Measurements from ENCODE around the gene RGS14.

Gene RGS14

DNA sequence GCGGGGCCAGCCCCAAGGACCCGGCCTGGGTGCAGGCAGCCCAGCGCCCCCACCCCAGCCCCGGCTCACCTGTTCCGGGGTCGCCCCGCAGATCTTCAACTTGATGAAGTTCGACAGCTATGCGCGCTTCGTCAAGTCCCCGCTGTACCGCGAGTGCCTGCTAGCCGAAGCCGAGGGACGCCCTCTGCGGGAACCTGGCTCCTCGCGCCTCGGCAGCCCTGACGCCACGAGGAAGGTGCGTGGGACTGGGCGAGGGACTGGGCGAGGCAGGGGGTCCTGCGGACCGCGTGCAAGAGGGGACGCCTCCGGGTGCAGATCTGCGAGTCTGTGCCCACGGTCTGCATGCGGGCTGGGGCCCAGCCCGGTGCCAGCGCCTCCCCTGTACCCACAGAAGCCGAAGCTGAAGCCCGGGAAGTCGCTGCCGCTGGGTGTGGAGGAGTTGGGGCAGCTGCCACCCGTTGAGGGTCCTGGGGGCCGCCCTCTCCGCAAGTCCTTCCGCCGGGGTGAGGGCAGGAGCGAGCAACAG is 9.7 kb downstream of the RGS14 start:
- peak overlapping the region; percentile 84 for H3K27ac ChIP-seq
- no peak for TF ChIP-seq ZFX (IDR thresholded peaks at IDR 0.05)
- TF ChIP-seq, protein P1, sequence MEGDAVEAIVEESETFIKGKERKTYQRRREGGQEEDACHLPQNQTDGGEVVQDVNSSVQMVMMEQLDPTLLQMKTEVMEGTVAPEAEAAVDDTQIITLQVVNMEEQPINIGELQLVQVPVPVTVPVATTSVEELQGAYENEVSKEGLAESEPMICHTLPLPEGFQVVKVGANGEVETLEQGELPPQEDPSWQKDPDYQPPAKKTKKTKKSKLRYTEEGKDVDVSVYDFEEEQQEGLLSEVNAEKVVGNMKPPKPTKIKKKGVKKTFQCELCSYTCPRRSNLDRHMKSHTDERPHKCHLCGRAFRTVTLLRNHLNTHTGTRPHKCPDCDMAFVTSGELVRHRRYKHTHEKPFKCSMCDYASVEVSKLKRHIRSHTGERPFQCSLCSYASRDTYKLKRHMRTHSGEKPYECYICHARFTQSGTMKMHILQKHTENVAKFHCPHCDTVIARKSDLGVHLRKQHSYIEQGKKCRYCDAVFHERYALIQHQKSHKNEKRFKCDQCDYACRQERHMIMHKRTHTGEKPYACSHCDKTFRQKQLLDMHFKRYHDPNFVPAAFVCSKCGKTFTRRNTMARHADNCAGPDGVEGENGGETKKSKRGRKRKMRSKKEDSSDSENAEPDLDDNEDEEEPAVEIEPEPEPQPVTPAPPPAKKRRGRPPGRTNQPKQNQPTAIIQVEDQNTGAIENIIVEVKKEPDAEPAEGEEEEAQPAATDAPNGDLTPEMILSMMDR (conservative IDR thresholded peaks at IDR 0.05), result no peak

DNA sequence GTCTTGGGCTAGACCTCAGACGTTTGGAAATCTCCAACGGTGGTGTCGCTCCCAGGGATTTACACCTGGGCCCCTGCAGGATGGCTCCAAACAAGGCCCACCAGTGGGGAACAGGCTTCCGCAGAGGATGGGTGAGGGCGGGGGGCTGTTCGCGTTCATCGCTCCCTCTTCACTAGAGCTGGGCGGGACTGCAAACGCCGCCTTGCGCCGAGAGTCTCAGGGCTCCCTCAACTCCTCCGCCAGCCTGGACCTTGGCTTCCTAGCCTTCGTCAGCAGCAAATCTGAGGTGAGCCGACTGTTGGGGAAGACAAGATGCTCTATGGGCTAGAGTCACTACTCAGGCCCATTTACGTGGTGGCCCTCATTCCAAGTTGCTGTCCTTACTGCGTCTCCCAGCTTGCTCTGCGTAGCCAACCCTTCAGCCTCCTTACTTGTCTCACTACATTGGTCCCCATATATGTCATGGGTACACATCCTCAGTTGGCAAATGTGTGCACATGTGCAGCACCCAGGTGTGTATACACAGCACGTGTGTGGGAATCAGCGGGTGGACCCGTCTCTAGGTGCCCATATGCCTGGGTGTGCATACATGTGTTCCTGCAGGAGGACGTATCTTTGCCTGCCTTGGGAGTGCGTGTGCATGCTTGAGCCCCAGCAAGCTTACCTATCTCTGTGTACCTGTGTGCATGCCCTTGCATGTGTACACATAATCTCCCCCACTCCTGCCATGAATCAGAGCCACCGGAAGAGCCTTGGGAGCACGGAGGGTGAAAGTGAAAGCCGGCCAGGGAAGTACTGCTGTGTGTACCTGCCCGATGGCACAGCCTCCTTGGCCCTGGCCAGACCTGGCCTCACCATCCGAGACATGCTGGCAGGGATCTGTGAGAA is 10.5 kb downstream of the RGS14 start:
- TF ChIP-seq, protein P1 (conservative IDR thresholded peaks at IDR 0.05), result no peak
- no peak for TF ChIP-seq ZFX (IDR thresholded peaks at IDR 0.05)
- peak overlapping the region; percentile 84 for H3K27ac ChIP-seq

DNA sequence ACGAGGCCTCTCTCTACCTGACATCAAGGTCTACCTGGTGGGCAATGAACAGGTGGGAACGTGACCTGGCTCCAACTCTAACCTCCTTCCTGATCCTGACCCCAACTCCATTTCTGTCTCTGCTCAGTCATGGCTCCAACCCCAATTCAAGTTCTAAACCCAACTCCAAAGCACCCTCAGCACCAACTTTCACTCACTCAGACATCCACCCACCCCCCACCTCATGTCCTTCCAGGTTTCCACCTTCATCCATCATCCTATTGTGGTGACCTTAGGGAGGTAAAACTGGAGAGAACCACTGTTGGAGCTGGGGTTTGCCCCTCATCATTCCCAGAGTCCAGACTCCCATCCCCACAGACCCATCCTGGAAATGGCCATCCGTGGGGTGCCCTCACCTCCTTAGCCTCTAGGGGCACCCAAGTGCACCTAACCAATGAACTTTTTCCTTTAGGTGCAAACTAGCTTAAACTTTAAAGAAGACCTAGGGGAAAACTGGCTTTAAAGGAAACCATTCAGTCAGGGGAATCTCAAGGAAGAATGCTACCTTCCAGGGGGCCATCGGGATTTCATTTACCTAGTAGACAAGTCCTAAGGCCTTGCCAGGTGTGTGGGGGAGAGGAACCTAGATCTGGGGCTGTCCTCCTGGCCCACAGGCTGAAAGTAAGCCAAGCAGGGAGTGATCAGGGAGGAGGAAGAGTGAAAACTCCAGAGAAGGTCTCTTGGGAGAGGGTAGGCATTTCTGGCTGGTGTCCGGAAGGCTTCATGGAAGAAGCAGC is 11.3 kb downstream of the RGS14 start:
- TF ChIP-seq ZFX (IDR thresholded peaks at IDR 0.05), result no peak
- TF ChIP-seq, protein P1 (conservative IDR thresholded peaks at IDR 0.05), result peak; percentile 82
- H3K27ac ChIP-seq, result peak overlapping the region; percentile 84

DNA sequence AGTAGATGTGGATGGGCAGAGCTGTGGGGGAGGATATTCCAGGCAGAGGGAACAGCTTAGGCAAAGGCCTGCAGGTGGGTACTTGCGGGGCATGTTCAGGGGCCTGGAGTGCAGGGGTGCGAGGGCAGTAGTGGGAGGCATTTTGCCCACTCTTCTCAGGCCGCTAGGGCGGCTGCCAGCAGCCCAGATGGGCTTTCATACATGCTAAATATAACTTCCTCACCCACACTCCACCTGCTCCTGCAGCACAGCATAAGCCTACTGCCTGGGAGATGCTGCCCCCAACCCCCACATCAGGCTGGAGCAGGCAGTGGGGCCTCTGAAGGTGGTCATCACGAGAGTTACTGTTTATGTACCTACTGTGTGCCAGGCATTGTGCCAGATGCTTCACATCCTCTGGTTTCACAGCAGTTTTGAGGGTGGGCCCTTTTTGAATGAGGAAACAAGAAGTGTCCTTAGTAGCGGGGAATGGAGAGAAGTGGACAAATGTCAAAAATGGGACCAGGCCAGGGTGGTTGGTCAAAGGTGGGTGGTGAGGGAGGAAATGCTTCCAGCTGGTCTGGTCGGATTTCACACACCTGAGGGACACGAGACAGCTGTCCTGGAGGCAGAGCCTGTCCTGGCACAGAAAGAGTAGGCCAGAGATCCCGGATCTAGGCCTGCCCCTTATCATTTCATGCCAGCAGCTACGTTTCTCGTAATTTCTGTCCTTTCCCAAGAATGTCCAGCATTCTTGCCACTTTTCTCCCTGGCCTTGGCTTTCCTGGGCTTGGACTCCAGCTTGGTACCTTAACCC is 12.1 kb downstream of the RGS14 start:
- peak overlapping the region; percentile 84 for H3K27ac ChIP-seq
- TF ChIP-seq ZFX (IDR thresholded peaks at IDR 0.05), result peak; percentile 28; the same call in 1 of the 2 replicates
- TF ChIP-seq, protein P1 (conservative IDR thresholded peaks at IDR 0.05), result no peak

DNA sequence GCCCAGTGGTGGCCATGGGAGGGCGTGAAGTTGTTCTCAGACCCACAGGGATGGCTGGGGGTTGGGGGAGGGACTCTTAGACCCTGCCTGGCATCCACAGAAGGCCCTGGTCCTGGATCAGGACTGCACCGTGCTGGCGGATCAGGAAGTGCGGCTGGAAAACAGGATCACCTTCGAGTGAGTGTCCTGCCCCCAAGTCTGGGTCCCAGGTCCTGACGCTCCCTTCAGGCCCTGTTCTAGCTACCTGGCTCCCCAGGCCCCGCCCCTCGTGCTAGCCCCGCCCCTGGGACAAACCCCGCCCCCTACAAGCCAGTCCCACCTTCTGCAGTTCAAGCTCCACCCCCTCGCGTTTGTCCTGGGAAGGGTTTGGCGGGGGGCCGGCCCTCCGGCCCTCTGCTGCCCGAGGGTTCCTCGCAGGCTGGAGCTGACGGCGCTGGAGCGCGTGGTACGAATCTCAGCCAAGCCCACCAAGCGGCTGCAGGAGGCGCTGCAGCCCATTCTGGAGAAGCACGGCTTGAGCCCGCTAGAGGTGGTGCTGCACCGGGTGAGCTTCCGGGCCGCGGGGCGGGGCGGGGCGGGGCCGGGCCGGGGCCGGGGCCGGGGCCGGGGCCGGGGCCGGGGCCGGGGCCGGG is 12.9 kb downstream of the RGS14 start:
- TF ChIP-seq, protein P1 (conservative IDR thresholded peaks at IDR 0.05), result no peak; the same call in 1 of the 2 replicates
- TF ChIP-seq ZFX (IDR thresholded peaks at IDR 0.05), result no peak
- H3K27ac ChIP-seq, result peak overlapping the region; percentile 84

DNA sequence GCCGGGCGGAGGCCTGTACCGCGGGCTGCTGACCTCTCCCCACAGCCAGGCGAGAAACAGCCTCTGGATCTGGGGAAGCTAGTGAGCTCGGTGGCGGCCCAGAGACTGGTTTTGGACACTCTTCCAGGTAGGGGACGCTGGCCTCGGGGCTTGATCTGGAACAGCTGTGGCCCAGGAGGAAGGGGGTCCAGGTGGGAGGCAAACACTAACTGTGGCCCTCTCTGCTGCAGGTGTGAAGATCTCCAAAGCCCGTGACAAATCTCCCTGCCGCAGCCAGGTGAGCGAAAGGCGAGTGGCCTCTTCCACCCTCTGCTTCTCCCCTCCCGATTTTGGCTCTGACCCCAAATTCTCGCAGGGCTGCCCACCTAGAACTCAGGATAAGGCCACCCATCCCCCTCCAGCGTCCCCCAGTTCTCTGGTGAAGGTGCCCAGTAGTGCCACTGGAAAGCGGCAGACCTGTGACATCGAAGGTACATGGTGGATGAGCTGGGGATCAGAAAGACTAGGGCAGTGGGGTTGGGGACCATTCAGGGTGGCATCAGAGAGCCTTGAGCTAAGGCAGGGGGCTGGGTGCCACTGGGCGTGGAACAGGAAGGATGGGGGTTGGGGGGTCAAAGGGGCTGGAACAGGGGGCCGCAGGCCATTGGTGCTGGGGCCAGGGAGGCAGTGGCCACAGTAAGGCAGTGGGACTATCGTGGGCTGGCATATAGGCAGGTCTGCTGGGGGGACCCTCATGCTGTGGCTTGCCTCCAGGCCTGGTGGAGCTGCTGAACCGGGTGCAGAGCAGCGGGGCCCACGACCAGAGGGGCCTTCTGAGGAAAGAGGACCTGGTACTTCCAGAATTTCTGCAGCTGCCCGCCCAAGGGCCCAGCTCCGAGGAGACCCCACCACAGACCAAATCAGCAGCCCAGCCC is 13.7 kb downstream of the RGS14 start:
- H3K27ac ChIP-seq, result peak overlapping the region; percentile 84
- TF ChIP-seq, protein P1 (conservative IDR thresholded peaks at IDR 0.05), result no peak
- no peak for TF ChIP-seq ZFX (IDR thresholded peaks at IDR 0.05)

Measured in C4-2B (cell line).